Left colon (tissue), 2 donors: ENCODE measurements around the gene TPM2. TPM values are rescaled to one million over a fixed set of nuclear protein-coding genes. Genes with fewer than 3 reads are reported as not detected.
A peak's percentile ranks its signal among the peaks of the same experiment; 100 is the strongest.

Source experiments
- ATAC-seq: fragments of 200-7000 bp; cut with Tn5 transposase; one replicate; pipeline ENCODE4 v1.9.1; 2020; ENCODE audit warnings: mild to moderate bottlenecking, moderate library complexity
- DNase-seq, 2 donors: peaks; one replicate each; pipeline ENCODE4 v3.0.0-alpha.2; 2020
- intact Hi-C, 2 donors: fragments of 100-400 bp; cut with DNase I in 1 of 2; cut with micrococcal nuclease in 1 of 2; formaldehyde crosslinking; loops; one replicate each; pipeline versions ENCODE4 v1.11.2 to v1.14.0; 2022; cut with DNase I, micrococcal nuclease
- total RNA-seq, 2 donors: library from RNA; stranded (reverse); fragmentation: NEBNext Ultra II Directional; extraction: Animal tissue kit (Norgen Biotek cat#: 25700); gene quantifications; one replicate each; pipeline ENCODE4 v1.2.1, GENCODE V29; 2021
- donor health status: DM: no; HTN: no; CAD: no.
- donor health status: DM: yes; HTN: yes; CAD: no.

TPM2 gene
- total RNA-seq, 2 donors from 2014 or later = 25.9 to 277 TPM

DNA sequence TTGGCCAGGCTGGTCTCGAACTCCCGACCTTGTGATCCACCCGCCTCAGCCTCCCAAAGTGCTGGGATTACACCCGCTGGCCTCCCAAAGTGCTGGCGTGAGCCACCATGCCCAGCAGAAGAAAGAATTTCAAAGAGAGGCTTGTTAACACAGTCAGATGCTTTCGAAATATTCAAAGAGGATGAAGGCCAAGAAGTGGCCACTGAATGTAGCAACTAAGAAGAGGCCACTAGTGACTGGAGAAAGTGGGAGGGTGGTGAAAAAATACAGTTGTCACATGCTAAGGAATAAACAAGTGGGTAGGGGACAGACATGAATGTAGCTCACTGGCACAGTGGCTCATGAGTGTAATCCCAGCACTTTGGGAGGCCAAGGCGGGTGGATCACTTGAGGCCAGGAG is 13.0 kb upstream of the TPM2 start:
- intact Hi-C loops = no loop called here
- ATAC-seq (no peak), DNase-seq (no peak)

DNA sequence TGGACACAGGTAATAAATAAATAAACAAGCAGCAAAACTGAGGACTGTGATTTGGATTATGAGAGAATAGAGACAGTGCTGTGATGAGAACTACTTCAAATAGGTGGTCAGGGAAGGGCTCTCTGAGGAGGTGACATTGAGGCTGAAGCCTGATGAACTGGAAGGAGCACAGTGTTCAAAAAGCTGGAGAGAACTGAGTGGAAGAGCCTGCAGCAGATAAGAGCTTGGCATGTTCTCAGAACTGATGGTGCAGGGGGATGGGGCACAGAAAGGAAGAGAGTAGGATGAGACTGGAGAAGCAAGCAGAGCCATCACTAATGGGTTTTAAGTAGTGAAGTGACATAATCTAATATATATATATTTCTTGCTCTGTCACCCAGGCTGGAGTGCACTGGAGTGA is 11.2 kb upstream of the TPM2 start:
- DNase-seq = no peak
- intact Hi-C loops = no loop called here
- ATAC-seq = no peak

DNA sequence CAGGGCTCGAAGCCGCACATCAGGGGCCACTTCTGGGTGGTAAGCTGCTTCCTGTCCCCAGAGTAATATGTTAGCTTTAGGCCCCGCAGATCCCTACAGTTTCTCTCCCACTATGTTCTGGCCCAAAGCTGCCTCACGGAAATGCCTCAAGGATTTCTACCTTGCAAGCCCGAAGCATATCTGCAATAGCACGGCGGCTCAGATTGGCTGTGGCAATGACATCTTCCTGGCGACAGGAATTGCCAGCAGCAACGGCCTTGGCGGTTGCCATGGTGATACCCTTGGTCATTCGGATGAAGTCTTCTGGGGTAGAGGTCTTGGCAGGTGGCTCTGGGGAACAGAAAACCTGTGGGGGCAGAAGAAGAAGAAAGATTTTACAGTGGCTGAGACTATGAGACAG is 10.3 kb upstream of the TPM2 start:
- DNase-seq = no peak
- no peak for ATAC-seq

DNA sequence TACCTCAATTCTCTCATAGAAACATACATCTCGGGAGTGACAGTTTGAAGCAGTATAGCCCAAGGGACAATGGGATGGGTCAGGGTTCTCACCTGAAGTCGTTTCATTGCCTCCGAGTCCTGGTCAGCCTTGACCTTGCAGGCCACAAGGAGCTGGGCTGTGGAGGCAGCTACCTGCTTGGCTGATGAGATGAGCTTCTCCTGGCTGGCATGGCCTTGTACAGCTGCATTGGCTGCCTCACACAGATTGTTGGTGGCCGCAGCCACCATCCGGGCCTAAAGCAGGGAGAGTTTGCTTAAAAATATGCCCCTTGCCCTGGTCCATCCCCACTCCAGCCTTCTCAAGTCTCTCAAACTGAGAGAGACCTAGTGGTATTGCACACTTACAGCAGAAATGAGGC is 8.5 kb upstream of the TPM2 start:
- intact Hi-C loops = no loop called here
- no peak for DNase-seq
- ATAC-seq = no peak

More for the DNA sequence above, 10.3 kb upstream of the TPM2 start:
- intact Hi-C loops = no loop called here

DNA sequence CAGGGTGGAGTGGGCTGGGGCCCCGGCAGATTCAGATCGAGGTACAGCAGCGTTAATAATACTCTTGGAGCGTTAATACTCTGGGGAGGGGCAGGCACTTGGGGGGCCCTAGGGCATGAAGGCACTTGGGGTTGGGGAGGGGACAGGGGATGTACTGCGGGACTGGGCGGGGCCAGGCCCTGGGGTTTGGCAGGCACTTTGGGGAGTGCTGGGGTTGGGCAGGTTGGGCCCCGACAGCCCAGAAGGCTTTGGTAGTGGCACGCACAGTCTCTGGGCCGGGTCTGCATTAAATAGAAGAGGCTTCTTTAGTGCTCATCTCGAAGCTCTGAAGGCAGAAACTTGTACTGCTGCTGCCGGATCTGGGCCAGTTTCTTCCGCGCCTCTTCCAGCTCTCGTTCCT is 7.8 kb upstream of the TPM2 start:
- ATAC-seq = no peak
- DNase-seq = no peak
- intact Hi-C loops = no loop called here

DNA sequence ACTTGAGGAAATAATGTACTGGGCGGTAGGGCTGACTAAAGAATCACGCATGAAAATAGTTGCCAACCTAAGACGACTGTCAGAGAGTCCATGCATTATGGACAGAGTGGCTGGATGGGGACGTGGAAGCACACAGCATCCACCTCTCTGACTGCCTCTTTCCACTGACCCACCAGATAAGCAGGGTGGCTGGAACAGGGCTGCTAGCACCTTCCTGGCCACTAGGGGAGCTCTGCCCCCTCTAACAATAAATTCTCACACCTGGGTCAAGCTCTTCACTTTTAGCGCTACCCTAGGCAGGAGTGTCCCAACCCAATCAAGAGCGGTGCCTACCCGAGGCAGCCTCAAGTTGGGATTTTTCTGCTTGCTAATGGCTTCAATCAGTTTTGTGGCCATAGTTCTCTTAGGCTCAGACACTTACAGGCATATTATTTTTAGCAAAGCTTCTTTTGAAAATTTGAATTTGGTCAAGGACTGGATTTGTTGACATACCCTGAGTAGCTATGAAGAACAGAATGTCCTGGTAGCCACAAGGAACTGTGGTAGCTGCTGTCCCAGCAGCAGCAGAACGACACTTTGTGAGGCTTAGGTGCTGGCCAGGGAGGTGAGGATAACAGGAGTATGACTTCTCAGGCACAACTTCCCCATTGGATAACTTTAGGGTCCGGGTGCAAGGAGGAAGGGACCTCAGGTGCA is 6.9 kb upstream of the TPM2 start:
- intact Hi-C loops = no loop called here
- peak; percentile 86 for ATAC-seq
- peak in 1 of 2 donors; percentile 73 for DNase-seq

DNA sequence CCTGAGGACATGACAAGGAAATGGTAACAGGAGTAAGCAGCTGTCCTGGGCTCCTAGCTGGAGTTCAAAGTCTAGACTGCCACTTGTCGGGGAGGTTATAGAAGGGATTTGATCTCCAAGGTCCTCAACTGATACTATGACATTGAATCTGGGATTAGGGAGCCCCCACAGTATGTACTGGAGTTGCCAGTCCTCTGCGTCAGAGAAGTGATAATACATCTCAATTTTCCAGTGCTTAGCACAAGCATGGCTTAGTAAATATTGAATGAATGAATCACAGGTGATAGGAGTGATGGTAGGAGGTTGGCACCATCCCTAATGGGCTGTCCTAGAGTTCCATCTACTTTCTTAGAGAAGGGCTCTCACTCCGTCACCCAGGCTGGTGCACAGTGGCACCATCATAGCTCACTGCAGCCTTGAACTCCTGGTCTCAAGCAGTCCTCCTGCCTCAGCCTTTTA is 6.2 kb upstream of the TPM2 start:
- ATAC-seq = peak; percentile 73
- intact Hi-C loops = no loop called here
- DNase-seq = no peak

DNA sequence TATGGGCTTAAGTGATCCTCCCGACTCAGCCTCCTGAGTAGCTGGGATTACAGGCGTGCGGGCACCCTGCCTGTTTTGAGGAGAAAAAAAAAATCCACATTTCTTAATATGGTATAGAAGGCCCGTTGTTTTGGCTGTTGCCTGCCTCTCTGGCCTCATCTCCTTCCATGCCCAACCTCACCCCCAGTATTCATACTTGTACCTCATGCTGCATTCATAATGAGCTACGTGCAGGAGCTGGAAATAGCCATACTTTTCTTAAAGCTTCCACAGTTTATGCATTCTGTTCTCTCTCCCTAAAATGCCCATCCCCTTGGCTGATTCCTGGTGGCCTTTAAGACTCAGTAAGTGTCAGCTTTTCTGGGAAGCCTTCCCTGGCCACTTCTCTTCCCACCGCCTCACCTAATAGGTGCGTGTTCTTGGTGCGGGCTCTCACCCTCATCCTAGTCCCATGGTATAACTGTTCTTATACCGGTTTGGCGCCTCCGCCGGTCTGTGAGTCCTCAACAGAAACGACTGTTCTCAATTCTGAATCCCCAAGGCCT is 2.1 kb upstream of the TPM2 start:
- DNase-seq = no peak
- intact Hi-C loops = loop anchor here in 1 of 2 donors (5.0 kb wide), 1 partner anchor 35 kb away; the partner anchor contains the start of genes CCDC107 and RMRP

DNA sequence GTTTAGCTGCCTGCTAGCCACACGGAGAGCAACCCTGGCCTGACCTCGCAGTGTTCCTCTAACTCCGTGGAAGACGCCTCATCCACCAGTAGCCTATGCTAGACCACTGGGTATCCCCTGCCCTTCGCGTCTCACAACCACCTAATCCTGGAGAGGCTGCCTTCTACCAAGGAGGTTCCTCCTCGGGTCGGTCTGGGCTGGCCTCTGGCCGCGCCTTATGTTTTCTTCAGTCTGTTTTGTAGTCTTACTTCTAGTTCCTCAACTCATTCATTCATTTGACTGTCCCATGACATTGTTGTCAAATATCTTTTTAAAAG is 1.6 kb upstream of the TPM2 start:
- intact Hi-C loops = loop anchor here in 1 of 2 donors (5.0 kb wide), 1 partner anchor 34 kb away; the partner anchor contains the start of genes CCDC107 and RMRP
- ATAC-seq (no peak), DNase-seq (no peak)

More for the DNA sequence above, 2.1 kb upstream of the TPM2 start:
- ATAC-seq = no peak

DNA sequence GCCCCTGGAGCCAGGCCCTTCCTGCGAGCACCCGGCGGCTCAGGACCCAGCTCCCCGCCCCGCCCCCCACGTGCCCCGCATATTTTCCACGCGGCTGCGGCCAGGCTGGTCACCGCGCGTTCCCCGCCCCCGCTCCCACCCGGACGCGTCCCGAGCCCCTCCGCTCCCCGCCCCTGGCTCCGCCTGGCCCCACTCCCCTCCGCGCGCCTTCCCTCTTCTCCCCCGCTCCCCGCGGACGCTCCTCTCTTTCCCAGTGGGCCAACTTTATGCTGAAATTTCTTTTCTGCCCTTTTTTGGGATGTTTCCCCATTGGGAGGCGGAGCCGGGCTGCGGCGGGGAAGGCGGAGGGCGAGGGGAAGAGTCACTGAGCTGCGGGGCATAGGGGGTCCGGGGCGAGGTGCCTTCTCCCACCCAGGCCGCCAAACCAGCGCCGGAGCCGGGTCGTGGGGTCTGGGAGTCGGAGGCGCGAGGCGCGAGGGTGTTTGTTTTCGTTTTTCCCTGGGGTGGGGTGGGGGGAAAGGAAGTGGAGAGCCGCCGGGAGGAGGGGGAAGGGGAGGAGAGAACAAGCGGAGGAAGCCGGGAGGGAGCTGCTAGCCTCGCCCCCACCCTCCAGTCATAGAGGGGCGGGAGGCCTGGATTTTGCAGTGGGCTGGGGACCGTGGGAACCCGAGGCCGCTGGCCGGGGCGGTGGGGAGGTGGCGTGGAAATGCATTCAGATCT is 1.0 kb upstream of the TPM2 start:
- intact Hi-C loops = loop anchor here in 1 of 2 donors (5.0 kb wide), 1 partner anchor 33 kb away; the partner anchor contains the start of genes CCDC107 and RMRP
- ATAC-seq (peak; percentile 61), DNase-seq (peak; percentile 73 to 79)

DNA sequence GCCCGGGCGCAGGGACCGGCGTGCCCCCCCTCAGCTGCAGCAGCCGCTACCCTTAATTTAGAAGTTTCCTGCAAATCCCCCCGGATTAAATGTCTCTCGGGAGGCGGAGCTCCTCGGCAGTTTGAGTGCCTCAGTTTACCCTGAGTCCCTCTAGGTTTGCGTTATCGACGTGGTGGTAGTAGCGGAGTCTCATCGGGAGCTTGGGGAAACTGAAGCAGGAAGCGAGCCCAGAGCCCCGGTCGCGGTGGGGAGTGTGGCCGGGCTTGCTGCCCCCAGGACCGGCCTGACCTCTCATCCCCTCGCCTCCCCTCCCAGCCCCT is 529 bp upstream of the TPM2 start:
- no peak for ATAC-seq
- intact Hi-C loops = loop anchor here in 1 of 2 donors (5.0 kb wide), 1 partner anchor 33 kb away; the partner anchor contains the start of genes CCDC107 and RMRP
- no peak for DNase-seq

DNA sequence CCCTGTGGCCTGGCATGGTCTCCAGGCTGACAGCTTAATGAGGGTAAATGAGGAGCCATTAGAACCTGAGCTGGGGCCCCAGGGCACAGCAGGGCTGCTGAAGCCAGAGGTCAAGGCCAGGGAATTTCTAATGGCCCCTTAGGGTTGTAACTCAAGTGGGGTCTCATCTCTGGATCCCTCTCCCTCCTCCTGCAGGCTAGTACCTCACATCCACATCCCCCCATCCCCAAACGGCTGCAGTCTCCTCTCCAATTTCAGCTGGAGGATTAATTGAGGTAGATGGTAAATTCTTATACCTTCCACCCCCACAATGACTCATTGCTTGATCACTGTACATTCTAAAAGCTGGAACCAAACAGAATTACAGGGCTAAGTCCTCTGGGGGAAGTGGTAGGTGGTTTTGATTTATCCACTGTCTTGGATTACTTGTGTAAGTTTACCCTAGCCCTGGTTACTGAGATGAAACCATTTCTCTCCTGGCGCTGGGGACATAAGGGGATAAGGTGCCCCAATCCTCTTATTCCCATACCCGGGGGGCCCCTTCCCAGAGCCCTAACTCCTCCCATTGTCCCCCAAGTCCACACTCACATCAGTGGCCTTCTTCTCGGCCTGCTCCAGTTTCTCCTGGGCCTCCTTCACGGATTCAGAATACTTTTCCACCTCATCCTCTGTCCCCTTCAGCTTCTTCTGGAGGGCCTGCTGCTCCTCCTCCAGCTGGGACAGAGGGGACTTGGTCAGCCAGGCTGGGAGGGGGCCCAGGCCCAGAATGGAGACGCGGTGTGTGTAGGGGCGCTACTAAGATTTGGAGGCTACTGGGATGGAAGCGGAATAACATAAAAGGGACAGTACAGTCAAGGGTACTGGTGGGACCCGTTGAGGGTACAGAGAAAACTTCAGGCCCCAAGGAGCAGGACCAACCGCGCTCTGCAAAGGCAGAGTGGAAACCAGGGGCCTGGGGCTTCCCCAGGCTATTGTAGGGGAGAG is 875 bp downstream of the TPM2 start:
- no peak for DNase-seq
- intact Hi-C loops = no loop called here

DNA sequence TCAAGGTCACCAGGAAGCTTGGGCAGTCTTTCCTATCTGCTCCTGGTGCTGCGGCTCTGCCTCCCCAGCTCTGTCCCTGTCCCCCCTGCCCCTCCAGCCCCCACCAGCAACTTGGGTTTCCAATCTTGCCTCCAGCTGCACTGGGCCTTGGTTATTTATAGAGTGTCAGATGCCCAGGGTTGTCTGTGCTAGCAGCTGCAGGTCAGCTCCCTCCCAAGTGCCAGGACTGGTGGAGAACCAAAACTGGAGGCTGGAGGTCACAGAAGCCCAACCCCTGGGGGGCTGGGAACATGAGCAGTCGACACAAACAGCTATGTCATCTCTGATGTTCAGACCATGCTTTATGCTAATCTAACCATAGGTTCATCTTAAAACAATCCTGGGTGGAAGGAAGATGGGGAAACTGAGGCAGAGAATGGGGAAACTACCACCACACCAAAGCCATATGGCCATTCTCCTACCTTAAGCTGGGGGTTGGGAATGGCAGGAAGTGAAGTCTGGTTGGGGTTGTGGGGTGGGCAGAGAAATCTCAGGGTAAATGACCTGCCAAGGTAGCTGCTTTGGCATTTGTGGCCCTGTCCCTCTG is 1.7 kb downstream of the TPM2 start:
- intact Hi-C loops = no loop called here
- DNase-seq = no peak
- ATAC-seq = no peak

More for the DNA sequence above, 875 bp downstream of the TPM2 start:
- ATAC-seq = no peak

DNA sequence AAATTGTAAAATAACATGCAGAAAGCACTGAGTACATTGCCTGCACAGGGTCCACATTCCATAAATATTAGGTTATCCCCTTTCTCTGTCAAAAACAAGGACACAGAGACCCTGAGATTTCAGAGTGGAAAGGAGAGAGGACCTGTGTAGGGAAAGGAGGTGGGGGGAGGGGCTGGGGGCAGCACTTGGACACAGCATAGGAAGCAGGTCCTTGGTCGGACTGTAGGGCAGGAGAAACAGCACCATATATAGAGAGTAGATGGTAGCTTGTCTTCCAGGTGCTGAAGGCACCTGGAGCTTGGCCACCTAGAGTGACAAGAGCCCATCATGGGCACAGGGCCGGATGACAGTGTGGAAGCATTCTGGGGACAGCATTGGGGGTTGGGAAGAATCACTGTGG is 2.4 kb downstream of the TPM2 start:
- intact Hi-C loops = no loop called here
- no peak for ATAC-seq
- DNase-seq = no peak

DNA sequence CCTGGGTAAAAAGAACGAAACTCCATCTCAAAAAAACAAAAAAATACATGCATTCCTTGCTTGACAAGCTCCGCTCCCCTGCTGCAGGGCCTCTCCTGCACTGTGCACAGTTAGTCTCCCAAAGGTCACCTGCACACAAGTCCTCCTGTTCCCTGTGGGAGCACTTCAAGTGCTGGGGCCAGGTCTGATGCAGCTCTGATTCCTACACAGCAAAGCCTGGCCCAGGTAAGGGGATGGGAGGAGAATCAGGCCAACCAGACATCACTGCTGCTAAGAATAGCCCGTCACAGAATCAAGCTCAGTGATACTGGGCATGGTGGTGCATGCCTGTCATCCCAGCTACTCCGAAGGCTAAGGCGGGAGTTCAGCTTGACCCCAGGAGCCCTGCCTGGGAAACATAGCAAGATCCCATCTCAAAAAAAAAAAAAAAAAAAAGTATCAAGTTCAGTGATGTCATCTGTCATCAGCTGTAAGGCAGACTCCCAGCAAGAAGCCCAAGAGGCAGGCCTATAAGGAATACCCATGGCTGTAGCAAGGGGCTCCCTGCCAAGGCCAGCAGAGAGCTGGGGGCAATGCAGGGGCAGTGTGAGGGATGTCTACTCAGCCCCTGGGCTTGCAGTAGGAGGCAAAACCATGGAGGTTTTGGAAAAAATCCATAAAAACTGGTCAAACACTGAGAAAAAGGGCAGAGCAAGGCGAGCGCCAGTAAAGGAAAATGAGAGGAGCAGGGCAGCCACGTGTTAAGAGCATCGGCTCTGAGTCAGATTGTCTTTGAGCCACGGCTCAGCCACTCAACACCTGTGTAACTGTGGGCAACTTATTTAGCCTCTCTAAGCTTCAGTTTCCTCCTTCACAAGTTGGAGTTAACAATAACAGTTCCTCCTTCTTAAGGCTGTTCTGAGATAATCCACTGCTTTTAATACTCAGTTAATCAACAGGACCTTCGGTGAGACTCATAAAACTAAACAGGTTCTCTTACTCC is 3.2 kb downstream of the TPM2 start:
- ATAC-seq = no peak

DNA sequence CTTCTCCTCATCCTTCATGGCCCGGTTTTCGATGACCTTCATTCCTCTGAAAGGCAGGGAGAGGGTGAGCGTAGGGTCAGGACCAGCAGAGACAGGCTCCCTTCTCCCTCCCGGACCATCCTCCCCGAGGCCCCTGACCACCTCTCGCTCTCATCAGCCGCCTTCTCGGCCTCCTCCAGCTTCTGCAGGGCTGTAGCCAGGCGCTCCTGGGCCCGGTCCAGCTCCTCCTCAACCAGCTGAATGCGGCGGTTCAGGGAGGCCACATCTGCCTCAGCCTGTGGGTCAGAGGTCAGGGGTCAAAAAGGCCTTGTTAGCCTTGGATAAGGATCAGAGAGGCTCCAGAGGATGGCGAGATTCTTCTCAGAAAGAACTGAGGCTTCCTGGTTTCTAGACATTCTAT is 4.2 kb downstream of the TPM2 start:
- DNase-seq (no peak), ATAC-seq (no peak)
- intact Hi-C loops = no loop called here

More for the DNA sequence above, 3.2 kb downstream of the TPM2 start:
- intact Hi-C loops = no loop called here
- DNase-seq = no peak

DNA sequence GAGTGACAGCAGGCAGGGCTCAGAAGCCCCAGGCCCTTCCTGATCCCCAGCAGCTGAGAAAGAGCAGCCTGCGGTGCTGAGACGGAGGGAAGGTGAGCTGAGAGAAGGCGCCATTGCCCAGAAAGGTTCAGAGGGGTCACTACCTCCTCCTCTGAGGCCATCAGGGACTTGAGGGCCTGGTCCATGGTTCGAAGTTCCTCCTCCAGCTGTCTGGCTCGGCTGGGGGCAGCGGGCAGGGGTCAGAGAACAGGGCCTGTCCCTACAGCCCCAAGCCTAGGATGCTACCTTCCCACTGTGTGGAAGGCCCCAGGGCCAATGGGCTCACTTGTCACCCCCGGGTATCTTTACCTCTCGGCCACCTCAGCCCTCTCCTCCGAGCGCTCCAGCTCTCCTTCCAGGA is 4.8 kb downstream of the TPM2 start:
- DNase-seq = no peak
- no peak for ATAC-seq
- intact Hi-C loops = no loop called here

DNA sequence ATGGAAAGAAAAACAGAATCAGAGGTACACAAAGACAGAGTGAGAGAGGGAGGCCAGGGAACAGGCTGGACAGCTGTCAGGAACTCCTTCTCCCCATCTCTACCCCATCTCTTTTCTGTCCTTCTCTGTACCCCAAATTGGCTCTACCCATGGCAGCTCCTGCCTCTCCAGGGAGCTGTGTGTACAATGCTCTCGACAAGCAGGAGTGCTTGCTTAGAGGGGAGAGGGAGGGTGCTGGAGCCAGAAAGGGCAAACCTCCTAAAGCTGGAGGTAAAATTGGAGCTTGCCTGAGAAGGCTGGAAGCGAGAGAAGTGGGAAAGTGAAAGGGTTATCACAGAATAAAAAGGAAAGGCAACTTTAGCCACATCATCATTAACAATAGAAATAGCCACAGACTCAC is 6.4 kb downstream of the TPM2 start:
- DNase-seq (no peak), ATAC-seq (no peak)

More for the DNA sequence above, 6.4 kb downstream of the TPM2 start:
- intact Hi-C loops = no loop called here
